Stimulated activated CD8-positive, alpha-beta memory T cell treated with anti-CD3 and anti-CD28 coated beads, Interleukin-15, amount 100 ng/mL, for 4 hours (primary cell): Measurements from ENCODE around the gene AHSG.

ENCODE experiments used
- DNase-seq, 2 donors: peaks; one replicate each; pipeline ENCODE4 v3.0.0-alpha.2; 2020; ENCODE audit warnings: low read depth in 2 of 2

Gene AHSG

GRCh38 chr3:186593862-186594261, 19.0 kb upstream of the AHSG start:
- DNase-seq: no peak

- DNase-seq: no peak
Measured at GRCh38 chr3:186594591-186595113, 18.2 kb upstream of the AHSG start.

DNA sequence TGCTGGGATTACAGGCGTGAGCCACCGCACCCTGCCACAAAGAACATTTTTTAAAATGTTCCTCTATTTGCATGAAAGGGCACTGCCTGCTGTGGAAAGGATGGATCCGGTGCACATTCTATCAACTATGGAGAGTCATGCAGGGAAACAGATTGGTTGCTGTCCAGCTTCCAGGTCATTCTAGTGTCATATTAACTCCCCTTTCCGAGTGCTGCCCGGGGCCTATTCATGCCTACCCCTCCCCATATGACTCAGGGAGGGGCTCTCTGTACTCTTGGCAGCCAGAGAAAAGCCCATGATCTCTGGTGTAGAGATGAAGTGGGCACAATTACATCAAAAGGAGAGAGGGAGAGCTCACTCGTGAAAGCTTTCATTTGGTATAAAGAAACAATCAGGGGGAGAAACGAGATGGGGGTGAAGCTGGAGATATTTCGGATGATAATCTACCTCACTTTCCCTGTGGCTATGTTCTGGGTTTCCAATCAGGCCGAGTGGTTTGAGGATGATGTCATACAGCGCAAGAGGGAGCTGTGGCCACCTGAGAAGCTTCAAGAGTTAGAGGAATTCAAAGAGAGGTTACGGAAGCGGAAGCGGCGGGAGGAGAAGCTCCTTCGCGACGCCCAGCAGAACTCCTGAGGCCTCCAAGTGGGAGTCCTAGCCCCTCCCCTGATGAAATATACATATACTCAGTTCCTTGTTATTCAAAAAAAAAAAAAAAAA, 16.1 kb upstream of the AHSG start:
- DNase-seq: no peak

DNA sequence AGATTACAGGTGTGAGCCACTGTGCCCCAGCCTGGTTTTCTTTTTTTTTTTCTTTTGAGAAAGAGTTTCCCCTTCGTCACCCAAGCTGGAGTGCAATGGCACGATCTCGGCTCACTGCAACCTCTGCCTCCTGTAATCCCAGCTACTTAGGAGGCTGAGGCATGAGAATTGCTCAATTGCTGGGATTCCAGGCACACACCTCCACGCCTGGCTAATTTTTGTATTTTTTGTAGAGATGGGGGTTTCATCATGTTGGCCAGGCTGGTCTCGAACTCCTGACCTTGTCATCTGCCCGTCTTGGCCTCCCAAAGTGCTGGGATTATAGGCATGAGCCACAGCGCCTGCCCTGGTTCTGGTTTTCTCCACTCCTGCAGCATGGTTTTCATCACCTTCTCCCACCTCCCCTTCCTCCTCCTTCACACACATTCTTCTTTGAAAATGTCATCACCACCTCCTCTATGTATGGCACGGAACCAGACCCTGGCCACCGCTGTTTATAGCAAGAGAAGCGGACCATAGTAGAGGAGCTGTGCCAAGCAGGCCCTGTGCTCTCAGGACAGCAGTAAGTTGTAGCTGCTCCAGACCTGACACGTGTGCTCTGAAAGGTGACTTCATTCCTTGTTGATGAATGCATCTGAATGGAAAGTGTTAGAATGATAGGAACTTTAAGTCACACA, 14.6 kb upstream of the AHSG start:
- DNase-seq: no peak

GRCh38 chr3:186598794-186599141, 14.1 kb upstream of the AHSG start:
- DNase-seq: no peak

DNA sequence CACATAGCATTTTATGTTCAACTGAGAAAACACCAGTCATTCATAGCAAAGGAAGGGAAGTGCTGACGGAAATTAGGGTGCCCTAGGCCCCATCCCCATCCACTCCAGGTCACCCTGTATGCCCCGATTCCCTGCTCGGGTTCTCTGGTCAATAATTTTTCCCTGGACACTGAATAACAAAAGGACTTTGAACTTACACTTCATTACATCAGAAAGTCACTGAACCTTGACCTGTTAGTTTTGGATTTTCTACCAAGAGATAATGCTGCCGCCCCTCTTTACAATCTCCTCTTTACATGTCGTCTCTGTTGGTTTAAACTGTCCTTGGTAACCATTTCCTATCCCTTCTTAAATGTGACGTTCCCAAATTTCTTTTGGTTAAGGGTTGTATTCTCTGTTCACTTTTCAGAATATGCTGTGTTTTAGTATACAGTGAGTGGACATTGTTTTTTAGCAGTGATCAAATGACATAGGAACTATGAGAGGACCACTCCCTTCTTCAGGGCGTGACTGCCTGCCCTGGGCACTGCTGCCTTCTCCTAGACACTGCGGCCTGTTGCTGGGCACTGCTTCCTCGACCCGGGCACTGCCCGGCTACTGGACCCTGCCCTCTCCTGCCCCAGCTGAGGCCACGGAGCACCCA, 13.6 kb upstream of the AHSG start:
- no peak for DNase-seq

DNA sequence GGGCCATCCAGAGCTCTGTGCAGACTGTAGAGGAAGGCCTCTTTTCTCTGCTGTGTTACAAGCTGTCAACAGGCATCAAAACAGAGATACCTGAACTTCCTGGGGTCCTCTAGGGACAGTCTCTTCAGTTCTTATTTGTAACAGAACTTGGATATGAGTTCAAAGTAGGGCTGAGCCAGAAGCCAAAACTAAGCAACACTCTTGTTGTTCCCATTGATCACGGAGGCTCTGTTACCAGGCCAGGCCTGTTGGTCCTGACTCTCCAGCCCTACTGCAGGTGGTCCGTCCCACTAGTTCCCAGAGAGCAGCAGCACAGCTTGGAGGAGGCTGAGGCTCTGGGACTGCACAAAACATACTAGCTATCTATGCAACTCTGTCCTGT, 13.1 kb upstream of the AHSG start:
- DNase-seq: no peak

GRCh38 chr3:186600896-186601295, 12.0 kb upstream of the AHSG start:
- no peak for DNase-seq

DNA sequence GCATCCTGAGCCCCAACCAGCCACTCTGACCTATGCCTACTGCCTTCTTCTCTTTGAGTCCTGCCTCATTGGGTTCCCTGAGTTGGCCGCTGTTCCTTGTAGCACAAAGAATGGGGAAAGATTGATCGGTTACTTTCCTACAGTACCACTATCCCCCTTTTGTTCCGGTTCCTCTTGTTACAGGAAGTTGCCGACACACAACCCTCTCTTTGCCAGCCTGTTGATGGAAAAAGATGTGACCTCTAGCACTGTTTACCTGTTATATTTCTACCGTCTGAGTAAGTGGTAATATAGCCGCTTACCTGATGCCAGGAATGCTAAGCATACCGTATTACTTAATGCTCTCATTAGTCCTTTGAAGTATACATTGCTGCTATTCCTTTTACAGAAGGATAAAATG, 9.7 kb upstream of the AHSG start:
- no peak for DNase-seq

GRCh38 chr3:186605078-186605477, 7.8 kb upstream of the AHSG start:
- no peak for DNase-seq

- DNase-seq: no peak
Measured at GRCh38 chr3:186605561-186606545, 7.0 kb upstream of the AHSG start.

- no peak for DNase-seq
Measured at GRCh38 chr3:186608624-186609215, 4.1 kb upstream of the AHSG start.

- no peak for DNase-seq
Measured at GRCh38 chr3:186609247-186609868, 3.5 kb upstream of the AHSG start.

DNA sequence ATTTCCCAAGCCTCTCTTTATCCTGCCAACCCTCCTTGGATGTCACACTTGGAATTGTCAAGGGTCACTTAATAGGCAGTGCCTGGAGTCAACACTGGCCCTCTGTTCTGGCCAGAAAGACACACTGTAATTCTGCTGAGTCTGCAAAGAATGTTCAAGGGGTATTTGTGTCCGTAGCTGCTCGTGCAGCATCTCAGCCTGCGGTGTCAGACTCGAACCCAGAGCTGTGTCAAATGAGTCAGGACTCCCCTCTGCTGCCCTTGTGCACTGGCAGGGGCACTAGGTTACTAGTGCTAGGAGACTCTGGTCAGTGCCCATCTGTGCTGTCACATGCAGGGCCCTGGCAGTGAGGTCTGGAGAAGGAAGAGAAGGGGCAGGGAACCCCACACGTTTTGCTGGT, 795 bp upstream of the AHSG start:
- DNase-seq: no peak

GRCh38 chr3:186613637-186614265, 891 bp downstream of the AHSG start:
- DNase-seq: no peak

DNA sequence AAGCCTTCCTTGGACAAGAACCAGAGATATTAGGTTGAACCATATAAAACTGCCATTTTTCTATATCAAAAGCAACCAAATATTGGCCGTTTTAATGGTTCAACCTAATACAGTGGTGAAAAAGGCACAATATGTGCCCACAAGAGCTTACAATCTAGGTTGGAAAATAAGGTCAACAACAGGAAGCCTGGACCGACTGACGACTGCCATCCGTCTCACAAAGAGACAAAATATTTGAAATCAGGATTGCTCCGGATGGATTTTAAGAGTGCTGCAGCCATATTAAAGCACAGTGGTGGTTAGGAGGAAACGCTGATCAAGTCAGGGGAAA, 1.4 kb downstream of the AHSG start:
- DNase-seq: no peak

GRCh38 chr3:186614597-186615483, 2.0 kb downstream of the AHSG start:
- peak; percentile 17 to 50 for DNase-seq

DNA sequence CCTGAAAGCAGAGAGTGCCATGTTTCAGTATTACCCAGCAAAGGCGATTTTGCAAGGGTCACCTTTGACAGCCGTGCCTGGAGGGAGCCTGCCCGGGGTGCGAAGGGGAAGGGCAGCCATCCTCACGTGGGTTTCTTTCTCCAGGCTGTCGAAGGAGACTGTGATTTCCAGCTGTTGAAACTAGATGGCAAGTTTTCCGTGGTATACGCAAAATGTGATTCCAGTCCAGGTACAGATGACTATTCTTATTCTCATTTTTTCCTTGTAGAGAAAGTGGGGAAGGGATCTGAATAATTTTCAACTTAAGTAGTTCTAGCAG, 3.4 kb downstream of the AHSG start:
- DNase-seq: no peak

- DNase-seq: peak; percentile 55 to 61
Measured at GRCh38 chr3:186617036-186617946, 4.4 kb downstream of the AHSG start.
